ENCODE results near the gene PCGF3.
"Not testable (repeated sequence)": the region's sequence is repeated elsewhere in the genome, so short reads cannot be mapped to it uniquely, and the experiment has no call there.

PCGF3 gene

GRCh38 chr4:725391-726234 lies 20.0 kb downstream of the PCGF3 start:
- no peak for DNase-seq

GRCh38 chr4:726235-726787 lies 20.7 kb downstream of the PCGF3 start:
- no peak for DNase-seq

DNA sequence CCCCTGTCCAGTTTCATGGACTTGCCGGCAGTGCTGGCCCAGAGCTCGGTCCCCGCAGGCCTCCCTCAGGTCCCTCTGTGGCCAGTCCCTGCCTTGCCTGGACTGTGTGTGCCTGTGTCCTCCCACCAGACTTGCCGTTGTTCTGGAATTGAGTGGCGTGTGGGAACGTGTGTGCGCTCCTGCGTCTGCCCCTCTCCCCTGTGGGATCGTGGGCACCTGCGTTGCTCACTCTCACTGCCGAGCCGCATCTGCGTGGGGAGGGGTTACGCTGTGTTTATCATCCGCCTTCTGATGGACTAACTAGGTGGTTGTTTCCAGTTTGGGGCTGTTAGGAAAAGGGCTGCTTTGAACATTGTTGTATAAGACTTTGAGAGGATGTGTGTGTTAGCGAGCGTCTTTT lies 21.2 kb downstream of the PCGF3 start:
- no peak for DNase-seq

DNA sequence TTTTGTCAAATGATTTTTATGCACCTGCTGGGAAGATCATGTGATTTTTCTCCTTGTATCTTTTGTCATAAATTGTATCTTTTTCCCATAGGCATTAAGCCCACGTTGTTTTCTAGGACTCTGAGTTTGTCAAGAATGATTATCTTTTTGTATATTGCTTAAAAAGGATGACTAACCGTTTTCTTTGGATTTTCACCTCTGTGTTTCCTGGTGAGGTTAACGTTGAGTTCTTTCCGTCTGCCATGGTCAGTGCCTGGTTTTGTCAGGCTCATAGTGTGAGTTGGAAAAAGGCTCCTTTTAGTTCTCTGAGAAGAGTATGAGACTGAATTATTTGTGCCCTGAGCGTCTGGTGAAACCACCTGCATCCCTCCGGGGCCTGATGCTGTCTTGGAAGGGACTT lies 21.9 kb downstream of the PCGF3 start:
- no peak for DNase-seq

DNA sequence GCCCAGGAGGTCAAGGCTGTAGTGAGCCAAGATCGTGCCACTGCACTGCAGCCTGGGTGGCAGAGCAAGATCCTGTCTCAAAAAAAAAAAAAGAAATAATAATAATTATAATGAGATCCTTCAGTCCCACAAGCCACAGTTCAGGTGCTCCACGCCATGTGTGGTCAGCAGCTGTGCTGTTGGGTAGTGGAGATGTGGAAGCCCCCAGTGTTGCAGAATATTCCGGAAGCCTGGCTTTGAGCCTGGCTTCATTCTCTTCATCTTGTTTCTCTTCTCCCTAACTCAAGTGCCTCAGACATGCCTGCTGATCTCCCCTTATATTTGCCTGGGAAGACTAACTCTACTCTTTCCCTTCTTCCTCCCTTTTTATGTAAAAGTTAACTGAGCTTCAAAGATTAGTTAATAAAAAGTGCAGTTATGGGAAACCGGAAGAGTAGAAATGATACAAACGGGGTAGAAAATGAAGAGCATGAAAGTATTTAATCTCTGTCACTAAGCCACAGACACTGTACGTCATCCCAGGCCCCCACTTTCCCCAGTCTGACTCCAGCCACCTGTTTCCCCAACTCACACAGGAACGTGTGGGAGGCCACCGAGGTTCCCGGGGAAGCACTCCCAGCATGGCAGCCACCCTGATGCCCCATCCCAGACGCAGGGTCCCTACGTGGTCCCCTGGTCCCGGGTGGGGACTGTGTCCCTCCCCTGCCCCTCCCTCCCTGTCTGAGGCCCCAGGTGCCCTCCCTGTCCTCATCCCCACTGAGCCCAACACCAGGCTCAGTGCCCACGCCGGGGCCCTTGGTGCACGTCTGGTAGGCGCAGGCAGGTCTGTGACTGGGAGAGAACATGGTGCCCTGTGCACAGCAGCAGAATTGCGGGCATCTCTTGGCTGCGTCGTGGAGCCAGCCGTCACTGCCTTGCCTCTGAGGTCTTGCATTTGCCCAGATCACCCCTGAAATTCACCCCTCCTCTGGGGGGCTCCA lies 24.0 kb downstream of the PCGF3 start:
- DNase-seq: no peak

DNA sequence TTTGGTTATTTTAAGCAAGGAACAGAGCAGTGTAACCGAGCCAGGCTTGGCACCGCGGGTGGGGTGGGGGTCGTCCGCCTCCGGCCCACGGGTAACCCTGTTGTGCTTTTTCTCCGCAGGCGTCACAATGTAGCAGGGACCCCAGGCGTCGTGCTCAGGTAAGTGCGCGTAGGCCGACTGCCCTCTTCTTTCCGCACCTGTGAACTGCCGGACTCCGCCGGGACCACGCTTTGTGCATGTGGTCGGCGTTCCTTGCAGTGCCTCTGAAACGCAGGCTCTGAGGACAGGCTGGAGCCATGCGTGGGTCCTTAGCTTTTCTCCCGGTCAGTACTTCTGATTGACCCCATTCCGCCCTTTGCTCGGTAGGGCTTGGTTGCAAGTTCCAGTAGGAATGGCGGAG lies 24.9 kb downstream of the PCGF3 start:
- no peak for DNase-seq

- DNase-seq: not testable (repeated sequence)
Measured at GRCh38 chr4:730946-731904, 25.6 kb downstream of the PCGF3 start.

DNA sequence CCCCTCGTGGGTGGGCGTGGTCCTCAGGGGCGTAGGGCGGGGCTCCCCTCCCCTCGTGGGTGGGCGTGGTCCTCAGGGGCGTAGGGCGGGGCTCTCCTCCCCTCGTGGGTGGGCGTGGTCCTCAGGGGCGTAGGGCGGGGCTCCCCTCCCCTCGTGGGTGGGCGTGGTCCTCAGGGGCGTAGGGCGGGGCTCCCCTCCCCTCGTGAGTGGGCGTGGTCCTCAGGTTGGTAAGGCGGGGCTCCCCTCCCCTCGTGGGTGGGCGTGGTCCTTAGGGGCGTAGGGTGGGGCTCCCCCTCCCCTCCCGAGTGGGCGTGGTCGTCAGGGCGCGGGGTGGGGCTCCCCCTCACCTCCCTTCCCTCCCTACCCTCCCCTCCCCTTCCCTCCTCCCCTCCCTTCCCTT lies 26.3 kb downstream of the PCGF3 start:
- not testable (repeated sequence) for DNase-seq

GRCh38 chr4:732486-732885 lies 26.9 kb downstream of the PCGF3 start:
- no peak for DNase-seq

DNA sequence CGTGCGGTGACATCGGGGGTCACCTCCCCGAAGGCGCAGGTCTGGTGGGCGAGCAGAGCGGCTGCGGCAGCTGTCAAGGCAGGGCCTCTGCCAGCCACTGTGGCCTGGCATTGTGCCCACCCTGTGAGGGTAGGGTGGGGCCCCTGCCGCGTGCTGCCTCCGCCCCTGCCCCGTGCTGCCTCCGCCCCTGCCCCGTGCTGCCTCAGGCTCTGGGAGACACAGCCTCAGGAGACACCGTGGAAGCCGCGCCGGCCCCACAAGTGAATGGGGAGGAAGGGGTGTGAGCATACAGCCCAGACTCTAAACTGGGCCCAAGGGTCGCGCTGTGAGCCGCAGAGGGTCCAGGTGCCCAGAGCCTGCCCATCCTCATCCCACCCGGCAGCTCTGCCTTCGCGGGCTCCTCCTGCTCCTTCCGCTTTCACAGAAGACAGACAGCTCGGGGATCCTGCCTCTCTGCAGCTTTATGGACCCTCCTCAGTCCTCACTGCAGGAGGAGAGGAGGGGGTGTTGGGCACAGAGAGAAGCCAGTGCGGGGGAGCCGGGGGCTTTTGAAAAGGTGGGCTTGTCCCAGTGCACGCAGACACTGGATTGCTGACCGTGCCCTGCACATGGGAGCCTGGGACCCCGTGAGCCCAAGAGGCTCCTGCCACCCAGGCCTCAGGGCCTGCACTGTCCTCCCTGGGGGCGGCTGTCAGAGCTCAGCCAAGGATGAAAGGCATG lies 27.4 kb downstream of the PCGF3 start:
- DNase-seq: no peak

DNA sequence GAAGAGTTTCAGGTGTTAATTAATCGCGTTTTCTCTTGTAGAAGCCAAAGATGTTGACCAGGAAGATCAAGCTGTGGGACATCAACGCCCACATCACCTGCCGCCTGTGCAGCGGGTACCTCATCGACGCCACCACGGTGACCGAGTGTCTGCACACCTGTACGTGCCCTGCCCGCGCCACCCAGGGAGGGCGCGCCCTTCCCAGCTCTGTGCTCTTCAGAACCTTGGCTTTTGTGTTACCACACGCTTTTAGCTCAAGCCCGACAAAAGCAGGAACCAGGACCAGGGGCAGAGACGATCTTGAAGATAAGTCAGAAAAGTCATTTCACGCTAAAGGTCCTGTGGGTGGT lies 28.0 kb downstream of the PCGF3 start:
- no peak for DNase-seq

DNA sequence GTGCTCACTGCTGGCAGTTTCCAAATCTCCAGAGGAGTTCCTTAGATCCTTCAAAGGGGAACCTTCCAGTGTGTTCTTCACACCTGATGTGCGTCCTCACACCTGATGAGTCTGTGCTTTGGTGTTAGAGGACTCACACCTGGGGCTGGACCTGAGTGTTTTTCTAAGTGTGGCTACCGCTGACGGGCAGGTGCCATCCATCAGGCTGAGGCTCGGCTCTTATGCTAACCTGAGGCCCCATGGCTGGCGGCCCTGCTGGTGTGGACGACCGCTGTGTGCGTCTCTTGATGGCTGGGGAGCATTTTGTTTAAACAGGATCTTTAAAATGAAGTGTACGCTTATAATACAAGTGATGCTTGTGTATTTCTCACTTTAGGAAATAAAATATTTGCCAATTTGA lies 28.4 kb downstream of the PCGF3 start:
- no peak for DNase-seq

DNA sequence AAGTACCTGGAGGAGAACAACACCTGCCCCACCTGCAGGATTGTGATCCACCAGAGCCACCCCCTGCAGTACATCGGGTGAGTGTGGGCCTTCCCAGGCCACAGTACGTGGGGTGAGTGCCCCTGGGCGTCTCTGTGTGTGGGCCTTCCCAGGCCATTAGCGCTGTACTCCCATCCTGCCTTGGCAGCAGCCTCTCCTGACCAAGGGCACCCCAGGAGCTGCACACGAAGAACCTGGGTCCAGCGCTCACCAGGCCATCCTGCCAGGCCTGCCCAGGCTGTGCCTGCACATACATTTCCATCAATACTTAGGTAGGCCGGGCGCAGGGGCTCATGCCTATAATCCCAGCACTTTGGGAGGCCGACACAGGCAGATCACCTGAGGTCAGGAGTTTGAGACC lies 29.3 kb downstream of the PCGF3 start:
- DNase-seq: no peak

- no peak for DNase-seq
Measured at GRCh38 chr4:735583-735982, 30.0 kb downstream of the PCGF3 start.

DNA sequence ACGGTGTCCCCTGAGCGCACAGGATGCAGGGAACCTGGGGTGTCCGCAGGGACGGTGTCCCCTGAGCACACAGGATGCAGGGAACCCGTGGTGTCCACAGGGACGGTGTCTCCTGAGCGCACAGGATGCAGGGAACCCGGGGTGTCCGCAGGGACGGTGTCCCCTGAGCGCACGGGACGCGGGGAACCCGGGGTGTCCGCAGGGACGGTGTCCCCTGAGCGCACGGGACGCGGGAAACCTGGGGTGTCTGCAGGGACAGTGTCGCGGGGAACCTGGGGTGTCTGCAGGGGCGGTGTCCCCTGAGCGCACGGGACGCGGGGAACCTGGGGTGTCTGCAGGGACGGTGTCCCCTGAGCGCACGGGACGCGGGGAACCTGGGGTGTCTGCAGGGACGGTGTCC lies 30.9 kb downstream of the PCGF3 start:
- not testable (repeated sequence) for DNase-seq

GRCh38 chr4:738781-739280 lies 33.2 kb downstream of the PCGF3 start:
- no peak for DNase-seq

DNA sequence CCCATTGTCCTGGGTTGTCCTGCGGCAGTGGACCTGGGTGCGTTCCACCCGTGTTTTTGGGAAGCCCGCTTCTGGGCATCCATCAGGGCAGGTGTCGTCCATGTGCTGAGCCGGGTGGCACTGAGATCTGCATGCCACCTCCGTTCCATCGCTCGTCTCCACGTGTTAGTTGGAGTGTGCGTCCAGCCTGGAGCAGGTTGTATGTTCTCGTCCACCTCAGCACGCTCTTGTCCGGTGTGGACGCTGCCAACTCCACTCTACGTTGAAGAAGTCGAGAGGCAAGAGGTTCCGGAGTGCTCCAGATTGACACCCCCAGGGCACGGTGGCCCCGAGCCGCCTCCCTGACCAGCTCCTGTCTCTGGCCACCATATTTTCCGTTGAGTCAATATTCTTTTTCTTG lies 33.9 kb downstream of the PCGF3 start:
- no peak for DNase-seq

DNA sequence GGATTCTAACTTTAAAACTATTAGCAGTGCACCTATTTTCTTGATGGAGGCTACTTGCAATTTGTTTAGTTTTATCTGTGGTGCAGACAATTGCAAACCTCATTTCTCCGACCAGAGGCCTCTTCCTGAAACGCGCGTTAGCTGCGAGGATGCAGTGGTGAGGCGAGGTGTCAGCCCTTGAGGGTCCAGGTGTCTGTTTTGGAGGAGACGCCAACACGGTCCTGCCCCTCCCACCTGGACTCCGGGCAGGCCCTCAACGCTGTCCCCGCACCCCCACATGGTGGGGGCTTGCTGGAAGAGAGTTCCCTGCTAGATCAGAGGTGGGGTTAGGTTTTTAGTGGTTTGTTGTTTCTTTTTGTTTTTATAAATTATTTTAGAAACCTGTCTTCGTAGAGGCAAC lies 34.4 kb downstream of the PCGF3 start:
- no peak for DNase-seq

DNA sequence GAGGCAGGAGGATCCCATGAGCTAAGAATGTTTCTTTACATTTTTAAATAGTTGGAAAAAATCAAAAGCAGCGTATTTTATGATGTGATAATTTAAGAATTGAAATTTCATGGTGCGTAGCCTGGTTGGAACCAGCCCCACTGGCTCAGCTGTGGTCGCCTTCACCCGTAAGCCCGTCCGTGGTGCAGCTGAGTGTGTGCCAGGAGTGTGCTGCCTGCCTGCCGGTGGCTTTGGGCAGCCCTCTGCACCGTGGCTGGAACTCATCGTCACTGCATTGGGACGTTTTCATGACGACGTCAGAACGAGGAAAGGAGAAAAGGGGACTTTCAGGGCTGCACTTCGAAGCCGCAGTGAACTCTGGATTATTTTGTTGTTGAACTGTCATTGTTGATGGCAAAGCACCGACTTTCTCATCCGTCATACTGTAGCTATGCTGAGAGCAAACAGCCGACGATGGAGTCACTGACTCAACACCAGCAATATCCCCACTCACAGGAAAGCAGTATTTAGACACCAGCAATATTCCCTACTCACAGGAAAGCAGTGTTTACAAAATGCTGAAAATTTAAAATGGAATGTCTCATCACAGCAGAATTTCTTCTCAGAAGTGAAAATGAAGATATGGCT lies 35.1 kb downstream of the PCGF3 start:
- no peak for DNase-seq

- DNase-seq: no peak
Measured at GRCh38 chr4:742096-742741, 36.6 kb downstream of the PCGF3 start.
